Stimulated activated CD4-positive, alpha-beta T cell treated with anti-CD3 and anti-CD28 coated beads, TNF-alpha, amount 100 ng/mL, for 4 hours (primary cell): ENCODE measurements around the gene ACVRL1.
A peak's percentile ranks its signal among the peaks of the same experiment; 100 is the strongest.

Experiments
- DNase-seq, 3 experiments: peaks; one replicate each; pipeline ENCODE4 v3.0.0-alpha.2; 2020; ENCODE audit warnings: low read depth in 3 of 3

The ACVRL1 gene

GRCh38 chr12:51915951-51916350, 8.6 kb downstream of the ACVRL1 start:
- DNase-seq = no peak

GRCh38 chr12:51917041-51917590, 9.8 kb downstream of the ACVRL1 start:
- no peak for DNase-seq

- DNase-seq = no peak
Observed at GRCh38 chr12:51917746-51918453, 10.6 kb downstream of the ACVRL1 start.

- no peak for DNase-seq
Observed at GRCh38 chr12:51920046-51920445, 12.7 kb downstream of the ACVRL1 start.

- DNase-seq = no peak
Observed at GRCh38 chr12:51921017-51921725, 13.9 kb downstream of the ACVRL1 start.

- DNase-seq = no peak
Observed at GRCh38 chr12:51922146-51922545, 14.8 kb downstream of the ACVRL1 start.

- DNase-seq = no peak
Observed at GRCh38 chr12:51922762-51923505, 15.6 kb downstream of the ACVRL1 start.

- DNase-seq = peak; percentile 28 to 40 (median 39)
Observed at GRCh38 chr12:51923506-51924365, 16.4 kb downstream of the ACVRL1 start.

- DNase-seq = no peak
Observed at GRCh38 chr12:51924551-51925319, 17.4 kb downstream of the ACVRL1 start.

GRCh38 chr12:51925346-51926063, 18.2 kb downstream of the ACVRL1 start:
- DNase-seq = no peak

- no peak for DNase-seq
Observed at GRCh38 chr12:51926064-51926632, 18.8 kb downstream of the ACVRL1 start.

GRCh38 chr12:51926718-51927117, 19.4 kb downstream of the ACVRL1 start:
- DNase-seq = peak in 2 of 3 experiments; percentile 13 to 24

GRCh38 chr12:51932218-51933076, 25.1 kb downstream of the ACVRL1 start:
- DNase-seq = no peak

GRCh38 chr12:51934080-51934479, 26.8 kb downstream of the ACVRL1 start:
- no peak for DNase-seq

- DNase-seq = no peak
Observed at GRCh38 chr12:51937926-51938325, 30.6 kb downstream of the ACVRL1 start.

- no peak for DNase-seq
Observed at GRCh38 chr12:51938726-51939125, 31.4 kb downstream of the ACVRL1 start.

- no peak for DNase-seq
Observed at GRCh38 chr12:51941011-51941581, 33.8 kb downstream of the ACVRL1 start.

- DNase-seq = no peak
Observed at GRCh38 chr12:51941604-51942003, 34.3 kb downstream of the ACVRL1 start.
